Activated T-helper 17 cell treated with anti-CD3 and anti-CD28 coated beads, Interleukin-2, amount 50 U/mL, for 72 hours (primary cell): ENCODE measurements around the gene CIC. TPM values are rescaled to one million over a fixed set of nuclear protein-coding genes. Genes with fewer than 3 reads are reported as not detected.
A peak's percentile ranks its signal among the peaks of the same experiment; 100 is the strongest.
"Not testable (repeated sequence)": the region's sequence is repeated elsewhere in the genome, so short reads cannot be mapped to it uniquely, and the experiment has no call there.

Experiments used
- ATAC-seq: fragments of 150-1000 bp; cut with Tn5 transposase; replicated peaks from 2 replicates; pipeline ENCODE4 v1.10.0; 2021; ENCODE audit warnings: mild to moderate bottlenecking, moderate library complexity
- H3K27ac Mint-ChIP-seq: one replicate; pipeline ENCODE4 v1.8.0; 2022; ENCODE audit warnings: mixed read lengths
- H3K27me3 Mint-ChIP-seq: one replicate; pipeline ENCODE4 v1.8.0; 2022; ENCODE audit warnings: mixed read lengths
- H3K36me3 Mint-ChIP-seq: one replicate; pipeline ENCODE4 v1.8.0; 2022; ENCODE audit warnings: low read depth, mild to moderate bottlenecking, mixed read lengths
- H3K4me1 Mint-ChIP-seq: one replicate; pipeline ENCODE4 v1.8.0; 2022; ENCODE audit warnings: mixed read lengths
- H3K4me3 Mint-ChIP-seq: one replicate; pipeline ENCODE4 v1.8.0; 2022; ENCODE audit warnings: mild to moderate bottlenecking, mixed read lengths
- H3K9me3 Mint-ChIP-seq: one replicate; pipeline ENCODE4 v1.8.0; 2022; ENCODE audit warnings: mixed read lengths
- total RNA-seq, 2 donors: library from RNA; stranded (reverse); gene quantifications; one replicate each; pipeline ENCODE4 v1.2.3, GENCODE V29; 2022

The CIC gene
- total RNA-seq, 2 donors from 2014 or later: 85.4 to 165 TPM

DNA sequence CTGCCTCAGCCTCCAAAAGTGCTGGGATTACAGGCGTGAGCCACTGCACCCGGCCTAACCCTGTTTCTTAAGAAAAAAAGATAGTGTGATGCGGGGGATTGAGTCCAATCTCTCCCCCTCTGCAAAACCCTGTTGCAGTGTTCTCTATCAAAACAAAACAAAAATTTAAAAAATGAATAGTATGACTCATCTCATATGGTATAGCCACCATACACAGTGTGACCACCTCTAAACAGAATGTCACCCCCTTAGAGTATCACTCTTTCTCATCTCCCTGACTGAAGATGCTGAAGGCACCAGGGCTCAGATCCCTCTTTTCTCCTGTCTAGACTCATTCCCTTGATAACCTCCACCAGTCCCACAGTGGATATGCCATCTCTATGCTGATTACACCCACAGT, 7.3 kb upstream of the CIC start:
- no peaks in the 10 kb centered on the region for H3K27me3 Mint-ChIP-seq
- H3K9me3 Mint-ChIP-seq: no peaks in the 10 kb centered on the region
- H3K27ac Mint-ChIP-seq: no peak overlapping the region
- no peaks in the 10 kb centered on the region for H3K36me3 Mint-ChIP-seq
- no peaks in the 10 kb centered on the region for H3K4me1 Mint-ChIP-seq
- no peak for ATAC-seq
- H3K4me3 Mint-ChIP-seq: no peak overlapping the region

GRCh38 chr19:42266105-42266504, 2.9 kb upstream of the CIC start:
- H3K9me3 Mint-ChIP-seq, H3K4me1 Mint-ChIP-seq, H3K27me3 Mint-ChIP-seq, H3K36me3 Mint-ChIP-seq, H3K4me3 Mint-ChIP-seq, H3K27ac Mint-ChIP-seq, ATAC-seq: not testable (repeated sequence)

DNA sequence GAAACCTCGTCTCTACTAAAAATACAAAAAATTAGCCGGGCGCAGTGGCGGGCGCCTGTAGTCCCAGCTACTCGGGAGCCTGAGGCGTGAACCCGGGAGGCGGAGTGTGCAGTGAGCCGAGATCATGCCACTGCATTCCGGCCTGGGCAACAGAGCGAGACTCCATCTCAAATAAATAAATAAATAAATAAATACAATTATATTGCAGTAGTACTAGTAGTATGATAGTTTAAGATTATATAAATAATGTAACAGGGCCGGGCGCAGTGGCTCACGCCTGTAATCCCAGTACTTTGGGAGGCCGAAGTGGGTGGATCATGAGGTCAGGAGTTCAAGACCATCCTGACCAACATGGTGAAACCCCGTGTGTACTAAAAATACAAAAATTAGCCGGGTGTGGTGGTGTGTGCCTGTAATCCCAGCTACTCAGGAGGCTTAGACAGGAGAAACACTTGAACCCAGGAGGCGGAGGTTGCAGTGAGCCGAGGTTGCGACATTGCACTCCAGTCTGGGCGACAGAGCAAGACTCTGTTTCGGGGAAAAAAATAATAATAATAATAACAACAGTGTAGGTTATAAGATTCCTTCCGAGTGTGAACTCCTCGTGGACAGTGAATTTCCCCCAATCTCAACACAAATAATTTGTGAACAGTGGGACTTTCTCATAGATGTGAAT, 2.0 kb upstream of the CIC start:
- H3K4me3 Mint-ChIP-seq, H3K36me3 Mint-ChIP-seq, H3K27ac Mint-ChIP-seq, H3K4me1 Mint-ChIP-seq, H3K9me3 Mint-ChIP-seq, H3K27me3 Mint-ChIP-seq, ATAC-seq: not testable (repeated sequence)

- Mint-ChIP-seq H3K4me3 (no peak overlapping the region), H3K9me3 (no peaks in the 10 kb centered on the region), H3K4me1 (peaks cover 9% of the 10 kb centered on the region), H3K36me3 (peaks cover 3% of the 10 kb centered on the region), H3K27ac (no peak overlapping the region), H3K27me3 (no peaks in the 10 kb centered on the region)
- ATAC-seq: no peak
Measured at GRCh38 chr19:42267644-42268141, 1.4 kb upstream of the CIC start.

DNA sequence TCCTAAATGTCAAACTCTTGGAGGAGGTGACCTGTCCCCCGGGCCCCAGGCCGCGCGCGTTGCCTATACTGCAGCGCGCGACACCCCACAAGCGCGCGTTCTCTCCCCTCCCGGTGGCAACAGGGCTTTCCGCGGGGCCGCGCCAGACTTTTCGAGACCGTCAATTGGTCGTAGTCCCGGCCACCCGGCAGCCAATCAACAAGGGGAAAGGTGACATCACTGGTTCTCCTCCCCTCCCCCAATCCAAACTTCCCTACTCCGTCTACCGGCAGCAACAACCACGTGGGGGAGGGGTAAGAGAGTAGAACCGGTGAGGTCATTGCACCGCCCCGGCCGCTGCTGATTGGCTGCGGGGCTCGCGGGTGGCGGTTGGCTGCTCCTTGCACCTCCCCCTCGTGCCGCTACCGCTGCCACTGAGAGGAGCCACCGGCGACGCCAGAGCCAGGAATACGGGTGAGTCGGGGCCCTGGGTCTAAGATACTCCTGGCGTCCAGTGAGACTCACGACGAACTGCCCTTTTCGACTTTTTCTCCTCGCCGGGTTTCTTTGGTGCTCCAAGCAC, 829 bp upstream of the CIC start:
- Mint-ChIP-seq H3K9me3 (no peaks in the 10 kb centered on the region), H3K27ac (no peak overlapping the region), H3K4me1 (peaks cover 9% of the 10 kb centered on the region), H3K36me3 (peaks cover 8% of the 10 kb centered on the region), H3K4me3 (no peak overlapping the region), H3K27me3 (no peaks in the 10 kb centered on the region)
- ATAC-seq: peak; percentile 68

DNA sequence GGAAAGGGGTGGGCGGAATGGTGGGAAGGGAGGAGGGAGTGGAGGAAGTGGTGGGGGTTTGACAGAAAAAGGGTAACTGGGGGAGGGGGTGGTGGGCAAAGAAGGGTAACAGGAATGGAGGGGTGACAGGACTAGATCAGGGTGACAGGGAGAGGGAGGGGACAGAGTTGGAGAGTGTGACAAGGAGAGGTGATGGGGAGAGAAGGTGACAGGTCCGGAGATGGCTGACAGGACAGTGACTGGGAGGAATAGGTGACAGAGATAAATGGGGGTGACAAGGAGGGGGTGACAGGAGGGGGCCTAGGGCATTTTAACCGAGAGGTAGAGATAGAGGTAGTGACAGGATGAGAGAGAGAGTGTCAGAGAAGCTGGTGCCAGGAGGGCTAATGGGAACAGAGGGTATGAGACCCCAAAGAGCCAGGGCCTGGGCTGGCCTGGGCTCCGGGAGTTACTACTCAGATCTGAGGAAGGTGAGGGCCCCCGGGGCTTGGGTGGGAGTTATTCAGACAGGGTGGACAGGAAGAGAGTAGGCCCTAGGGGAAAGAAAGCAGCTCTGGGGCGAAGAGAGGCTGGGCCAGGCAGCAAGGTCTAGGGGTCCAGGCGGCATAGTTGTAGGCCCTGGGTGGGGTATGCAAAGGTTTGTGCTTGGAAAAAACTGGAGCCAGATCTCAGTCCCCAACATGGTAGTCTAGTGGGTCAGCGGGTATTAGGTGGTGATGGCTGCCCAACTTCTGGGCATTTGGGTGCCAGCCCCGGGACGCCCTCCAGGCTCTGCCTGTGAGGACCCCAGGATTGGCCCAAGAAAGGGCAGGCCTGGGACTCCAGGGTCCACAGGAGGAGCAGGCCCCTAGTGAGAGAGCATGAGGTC, 660 bp downstream of the CIC start:
- Mint-ChIP-seq H3K4me3 (no peak overlapping the region), H3K27me3 (no peaks in the 10 kb centered on the region), H3K4me1 (peaks cover 12% of the 10 kb centered on the region), H3K9me3 (no peaks in the 10 kb centered on the region), H3K27ac (no peak overlapping the region), H3K36me3 (peaks cover 23% of the 10 kb centered on the region)
- ATAC-seq: no peak

- H3K9me3 Mint-ChIP-seq: no peaks in the 10 kb centered on the region
- no peaks in the 10 kb centered on the region for H3K27me3 Mint-ChIP-seq
- H3K27ac Mint-ChIP-seq: no peak overlapping the region
- H3K4me1 Mint-ChIP-seq: peaks cover 18% of the 10 kb centered on the region
- H3K4me3 Mint-ChIP-seq: no peak overlapping the region
- peak; percentile 24 for ATAC-seq
- H3K36me3 Mint-ChIP-seq: peaks cover 30% of the 10 kb centered on the region
Measured at GRCh38 chr19:42270346-42271044, 1.4 kb downstream of the CIC start.

DNA sequence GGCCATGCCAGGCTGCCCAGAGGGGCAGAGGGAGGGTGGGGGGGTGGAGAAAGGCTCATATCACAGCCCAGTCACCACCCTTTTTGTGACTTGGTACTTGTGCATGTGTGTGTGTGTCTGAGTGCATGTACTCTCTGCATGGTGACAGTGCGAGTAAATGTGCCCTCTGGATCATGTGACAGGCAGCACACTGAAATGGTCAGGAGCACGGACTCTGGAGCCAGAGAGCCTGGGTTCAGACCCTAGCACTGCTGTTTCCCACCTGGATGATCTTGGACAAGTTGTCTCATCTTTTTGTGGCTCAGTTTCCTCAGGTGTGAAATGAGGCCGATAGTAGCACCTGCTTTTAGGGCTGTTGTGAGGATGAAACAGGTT, 2.0 kb downstream of the CIC start:
- no peak for ATAC-seq
- Mint-ChIP-seq H3K27me3 (no peaks in the 10 kb centered on the region), H3K4me3 (no peak overlapping the region), H3K4me1 (peaks cover 22% of the 10 kb centered on the region), H3K9me3 (no peaks in the 10 kb centered on the region), H3K27ac (no peak overlapping the region), H3K36me3 (peaks cover 33% of the 10 kb centered on the region)

- Mint-ChIP-seq H3K9me3 (no peaks in the 10 kb centered on the region), H3K4me1 (peaks cover 26% of the 10 kb centered on the region), H3K27me3 (no peaks in the 10 kb centered on the region), H3K27ac (no peak overlapping the region), H3K4me3 (no peak overlapping the region), H3K36me3 (peaks cover 43% of the 10 kb centered on the region)
- ATAC-seq: no peak
Measured at GRCh38 chr19:42271861-42272534, 2.9 kb downstream of the CIC start.

- no peaks in the 10 kb centered on the region for H3K27me3 Mint-ChIP-seq
- peaks cover 26% of the 10 kb centered on the region for H3K4me1 Mint-ChIP-seq
- peaks cover 48% of the 10 kb centered on the region for H3K36me3 Mint-ChIP-seq
- H3K4me3 Mint-ChIP-seq: no peak overlapping the region
- ATAC-seq: no peak
- no peaks in the 10 kb centered on the region for H3K9me3 Mint-ChIP-seq
- H3K27ac Mint-ChIP-seq: no peak overlapping the region
Measured at GRCh38 chr19:42272535-42272897, 3.5 kb downstream of the CIC start.

DNA sequence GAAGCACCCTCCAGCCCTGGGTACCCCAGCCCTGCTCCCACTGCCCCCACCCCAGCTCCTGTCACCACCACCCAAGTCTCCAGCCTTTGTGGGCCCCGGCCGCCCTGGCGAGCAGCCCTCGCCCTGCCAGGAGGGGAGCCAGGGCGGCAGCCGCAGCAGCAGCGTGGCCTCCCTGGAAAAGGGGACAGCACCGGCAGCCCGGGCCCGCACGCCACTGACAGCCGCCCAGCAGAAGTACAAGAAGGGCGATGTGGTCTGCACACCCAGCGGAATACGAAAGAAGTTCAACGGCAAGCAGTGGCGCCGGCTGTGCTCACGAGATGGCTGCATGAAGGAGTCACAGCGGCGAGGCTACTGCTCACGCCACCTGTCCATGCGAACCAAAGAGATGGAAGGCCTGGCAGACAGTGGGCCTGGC, 3.9 kb downstream of the CIC start:
- H3K36me3 Mint-ChIP-seq: peaks cover 48% of the 10 kb centered on the region
- no peaks in the 10 kb centered on the region for H3K9me3 Mint-ChIP-seq
- H3K27ac Mint-ChIP-seq: no peak overlapping the region
- no peak for ATAC-seq
- peaks cover 26% of the 10 kb centered on the region for H3K4me1 Mint-ChIP-seq
- no peaks in the 10 kb centered on the region for H3K27me3 Mint-ChIP-seq
- H3K4me3 Mint-ChIP-seq: peak overlapping the region; percentile 22

- Mint-ChIP-seq H3K27ac (no peak overlapping the region), H3K36me3 (peaks cover 52% of the 10 kb centered on the region), H3K9me3 (no peaks in the 10 kb centered on the region), H3K27me3 (no peaks in the 10 kb centered on the region), H3K4me1 (peaks cover 32% of the 10 kb centered on the region), H3K4me3 (peak overlapping the region; percentile 22)
- ATAC-seq: no peak
Measured at GRCh38 chr19:42273407-42274064, 4.5 kb downstream of the CIC start.

GRCh38 chr19:42274065-42274682, 5.1 kb downstream of the CIC start:
- no peak for ATAC-seq
- Mint-ChIP-seq H3K4me1 (peaks cover 38% of the 10 kb centered on the region), H3K36me3 (peaks cover 58% of the 10 kb centered on the region), H3K9me3 (no peaks in the 10 kb centered on the region), H3K27me3 (no peaks in the 10 kb centered on the region), H3K4me3 (no peak overlapping the region), H3K27ac (no peak overlapping the region)
